GM18951 (cell line): ENCODE results near the gene CTSV.
"Not testable (repeated sequence)": the region's sequence is repeated elsewhere in the genome, so short reads cannot be mapped to it uniquely, and the experiment has no call there.

ENCODE experiments used
- POLR2A ChIP-seq: IDR thresholded peaks from 4 replicates; pipeline ENCODE4 v1.6.1; 2011; ENCODE audit warnings: mild to moderate bottlenecking; ENCODE audit not compliant: insufficient read length, insufficient read depth; ENCODE audit errors: extremely low read depth
- in situ Hi-C: fragments of 300-500 bp; cut with MboI; formaldehyde crosslinking; loops from one replicate; pipeline ENCODE4 v1.12.0; 2022; ENCODE audit warnings: low sequenced_read_pairs, mixed read lengths, inconsistent platforms; ENCODE audit not compliant: unreplicated experiment

Gene CTSV

DNA sequence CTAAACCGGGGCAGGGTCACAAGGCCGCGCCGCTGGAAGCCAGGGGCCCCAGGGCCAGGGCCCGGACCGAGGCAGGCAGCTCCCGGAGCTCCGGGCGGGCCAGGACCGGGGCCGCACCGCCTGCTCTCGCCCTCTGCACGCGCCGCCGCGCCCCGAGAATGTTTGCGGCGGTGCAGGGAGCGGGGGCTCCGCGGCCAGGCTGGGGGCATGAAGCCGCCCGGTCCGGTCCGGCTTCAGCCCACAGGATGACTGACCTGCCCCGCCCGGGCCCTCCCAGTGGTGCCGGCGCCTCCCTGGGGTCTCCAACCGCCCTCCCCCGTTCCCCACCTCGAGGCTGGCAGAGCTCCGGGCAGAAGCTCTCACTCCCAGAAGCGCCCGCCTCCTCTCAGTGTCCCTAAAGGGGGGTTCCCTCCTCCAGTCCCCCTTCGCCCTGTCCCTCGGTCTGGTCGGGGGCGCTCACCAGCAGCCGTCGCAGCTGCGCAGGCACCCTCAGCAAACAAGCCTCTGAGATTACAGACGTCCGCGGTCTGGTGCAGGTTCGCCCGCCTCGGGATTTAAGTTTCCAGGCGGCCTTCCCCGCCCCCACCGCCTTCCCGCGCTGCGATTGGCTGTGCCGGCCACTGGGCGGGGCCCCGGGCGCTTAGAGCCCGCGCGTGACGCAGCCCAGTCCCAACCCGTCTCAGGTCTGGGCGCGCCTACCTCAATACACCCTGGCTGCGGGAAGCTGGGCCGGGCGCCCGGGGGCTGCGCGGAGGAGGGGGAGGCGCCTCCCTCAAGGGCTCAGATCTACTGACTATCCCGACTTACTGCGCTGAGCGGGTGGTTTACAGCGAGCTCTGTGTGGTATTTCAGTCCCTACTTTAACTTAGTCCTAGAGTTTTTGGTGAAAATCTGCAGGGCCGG lies at the start of gene CTSV:
CTSV (minus strand) TSS at position 532 of the 903 bp plus-strand sequence. CDS start 1,099 bp downstream, outside the sequence.
- in situ Hi-C loops = no loop called here
- no peak for TF ChIP-seq POLR2A

DNA sequence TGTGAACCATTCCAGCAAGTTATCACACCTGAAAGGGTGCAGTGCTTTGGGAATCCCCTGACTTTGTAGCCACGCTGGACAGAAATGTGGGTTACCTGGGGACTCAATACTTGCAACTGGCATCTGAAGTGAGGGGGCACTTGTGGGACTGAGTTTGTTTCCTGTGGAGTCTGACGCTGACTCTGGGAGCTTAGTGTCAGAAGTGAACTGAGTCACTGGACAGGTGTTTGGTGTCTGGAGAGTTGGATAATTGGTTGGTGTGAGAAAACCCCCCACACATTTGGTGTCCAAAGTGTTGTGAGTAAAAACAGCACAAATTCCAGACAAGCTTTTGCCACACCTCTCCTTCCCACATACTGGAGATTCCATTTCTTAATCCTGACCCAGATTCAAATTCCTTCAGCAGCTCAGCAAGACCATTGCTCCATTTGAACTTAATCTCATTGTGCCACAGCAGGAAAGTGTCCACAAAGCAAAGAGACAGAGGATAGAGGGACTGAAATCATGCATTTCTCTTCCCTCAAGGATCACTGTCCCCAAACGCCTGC lies 48.8 kb upstream of the CTSV start:
- in situ Hi-C loops = not testable (repeated sequence)

DNA sequence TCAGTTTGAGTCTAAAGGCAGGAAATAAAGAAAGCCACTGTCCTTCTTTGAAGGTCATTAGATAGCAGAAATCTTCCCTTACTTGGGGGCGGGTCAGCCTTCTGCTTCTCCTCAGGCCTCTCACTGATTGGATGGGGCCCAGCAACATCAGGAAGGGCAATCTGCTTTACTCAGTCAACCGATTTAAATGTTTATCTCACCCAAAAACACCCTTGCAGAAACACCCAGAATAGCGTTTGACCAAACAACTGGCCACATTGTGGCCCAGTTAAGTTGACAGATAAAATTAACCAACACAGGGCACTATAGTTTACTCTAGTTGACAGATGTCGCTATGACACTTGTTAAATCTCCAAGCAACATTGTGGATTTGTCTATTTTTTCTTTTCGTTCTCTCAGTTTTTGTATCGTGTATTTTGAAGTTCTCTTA lies 45.6 kb upstream of the CTSV start:
- in situ Hi-C loops = not testable (repeated sequence)

DNA sequence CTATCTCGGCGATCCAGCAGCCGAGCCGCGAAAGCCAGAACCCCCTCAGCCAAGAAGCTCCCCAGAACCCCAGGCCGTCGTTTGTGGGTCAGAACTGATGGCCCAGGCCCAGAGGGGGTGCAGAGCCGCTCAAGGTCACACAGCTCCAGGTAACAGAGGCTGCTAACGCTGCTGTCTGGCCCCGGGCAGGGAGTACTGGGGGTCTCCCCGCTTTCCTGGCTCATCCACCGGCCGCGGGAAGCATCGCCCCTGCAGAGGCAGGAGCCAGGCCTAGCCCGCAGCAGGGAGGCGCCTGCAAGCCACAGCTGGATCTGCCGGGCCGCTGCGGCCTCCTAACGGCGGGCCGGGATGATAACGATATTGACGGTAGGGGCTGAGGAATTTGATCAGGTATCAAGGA lies 39.4 kb upstream of the CTSV start:
- in situ Hi-C loops = no loop called here
- no peak for TF ChIP-seq POLR2A

DNA sequence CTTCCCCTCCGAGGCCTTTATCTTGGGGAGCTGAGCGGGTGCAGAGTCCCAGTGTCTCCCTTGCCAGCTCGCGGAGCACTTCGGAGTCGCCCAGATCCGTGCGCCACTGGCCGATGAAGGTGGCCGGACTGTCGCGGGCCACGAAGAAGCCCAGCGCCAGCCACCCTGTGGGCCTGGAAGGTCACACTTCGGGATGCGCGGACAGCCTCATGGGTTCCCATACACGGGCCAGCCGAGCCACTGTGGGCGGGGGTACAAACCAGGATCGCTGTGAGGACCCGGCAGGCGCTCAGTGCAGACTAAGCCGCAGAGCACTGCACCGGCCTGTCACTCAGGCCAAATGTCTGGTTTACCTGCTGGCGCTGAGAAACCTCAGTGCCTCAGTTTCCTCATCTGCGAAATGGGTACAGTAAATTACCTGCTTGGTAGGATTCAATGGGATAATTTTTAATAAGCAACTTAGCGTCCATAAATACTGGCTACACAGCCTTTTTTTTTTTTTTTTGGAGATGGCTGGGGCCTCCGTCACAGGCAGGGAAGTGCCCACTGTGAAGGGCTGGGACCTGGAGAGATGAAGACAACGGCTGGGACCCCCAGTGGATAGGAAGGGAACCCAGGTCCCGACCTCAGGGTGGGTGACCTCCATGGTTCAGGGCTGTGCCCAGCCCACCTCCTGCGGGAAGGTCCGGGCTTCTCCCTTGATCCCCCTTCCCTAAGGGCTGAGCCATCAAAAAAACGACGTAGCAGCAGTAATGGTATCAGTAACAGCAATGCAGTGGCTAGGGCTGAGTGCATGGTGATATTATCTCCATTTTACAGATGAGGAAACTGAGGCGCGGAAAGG lies 38.7 kb upstream of the CTSV start:
- TF ChIP-seq POLR2A = no peak
- in situ Hi-C loops = no loop called here

DNA sequence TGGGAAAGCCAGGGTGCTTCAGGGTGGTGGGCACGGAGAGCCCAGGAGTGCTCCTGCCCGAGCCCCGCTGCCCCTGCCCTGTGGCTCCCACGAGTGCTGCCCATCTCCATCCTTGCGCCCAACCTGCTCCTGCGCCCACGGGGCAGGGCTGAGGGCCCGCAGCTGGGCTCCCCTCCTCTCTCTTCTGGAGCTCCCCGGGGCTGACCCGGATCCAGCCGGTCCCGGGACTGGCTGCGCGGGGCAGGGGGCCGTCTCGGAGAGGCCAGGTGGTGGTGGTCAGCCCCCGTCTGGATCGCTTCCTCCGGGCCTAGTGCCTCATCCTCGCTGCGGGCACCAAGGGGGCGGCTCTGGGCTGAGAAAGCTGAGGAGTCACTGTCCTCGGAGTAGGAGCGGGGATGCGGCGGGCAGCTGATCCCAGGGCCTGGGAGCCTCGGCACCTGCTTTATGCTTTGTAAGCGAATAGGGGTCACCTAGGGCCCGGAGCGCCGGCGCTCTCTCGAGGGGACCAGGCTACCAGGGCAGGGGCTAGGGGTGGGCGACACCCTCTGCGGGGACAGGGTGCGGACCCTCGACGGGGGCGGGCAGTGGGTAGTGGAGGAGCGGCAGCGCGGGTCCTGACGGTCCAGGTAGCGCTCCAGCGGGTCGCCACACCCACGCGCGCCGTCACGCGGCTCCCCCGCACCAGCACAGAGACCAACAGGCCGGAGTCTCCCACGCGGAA lies 37.9 kb upstream of the CTSV start:
- in situ Hi-C loops = not testable (repeated sequence)

DNA sequence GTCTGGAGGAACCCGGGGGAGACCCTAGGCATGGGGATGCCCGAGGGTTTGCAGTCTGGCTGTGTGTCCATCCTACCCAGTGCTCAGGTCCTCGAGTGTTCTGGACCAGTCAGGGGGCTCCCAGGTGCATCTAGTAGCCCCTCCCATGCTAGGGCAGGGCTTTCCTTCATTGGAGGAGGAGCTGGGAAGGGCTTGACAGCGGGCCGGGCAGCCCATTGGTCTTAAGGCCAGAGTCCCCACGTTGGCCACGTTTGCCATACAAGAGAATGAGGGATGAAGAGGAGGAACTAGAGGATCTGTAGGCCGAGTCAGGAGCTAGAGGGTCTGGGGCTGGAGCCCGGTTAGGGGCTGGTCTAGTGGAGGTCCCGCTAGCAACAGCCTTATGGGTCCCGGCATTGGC lies 37.3 kb upstream of the CTSV start:
- TF ChIP-seq POLR2A = no peak

DNA sequence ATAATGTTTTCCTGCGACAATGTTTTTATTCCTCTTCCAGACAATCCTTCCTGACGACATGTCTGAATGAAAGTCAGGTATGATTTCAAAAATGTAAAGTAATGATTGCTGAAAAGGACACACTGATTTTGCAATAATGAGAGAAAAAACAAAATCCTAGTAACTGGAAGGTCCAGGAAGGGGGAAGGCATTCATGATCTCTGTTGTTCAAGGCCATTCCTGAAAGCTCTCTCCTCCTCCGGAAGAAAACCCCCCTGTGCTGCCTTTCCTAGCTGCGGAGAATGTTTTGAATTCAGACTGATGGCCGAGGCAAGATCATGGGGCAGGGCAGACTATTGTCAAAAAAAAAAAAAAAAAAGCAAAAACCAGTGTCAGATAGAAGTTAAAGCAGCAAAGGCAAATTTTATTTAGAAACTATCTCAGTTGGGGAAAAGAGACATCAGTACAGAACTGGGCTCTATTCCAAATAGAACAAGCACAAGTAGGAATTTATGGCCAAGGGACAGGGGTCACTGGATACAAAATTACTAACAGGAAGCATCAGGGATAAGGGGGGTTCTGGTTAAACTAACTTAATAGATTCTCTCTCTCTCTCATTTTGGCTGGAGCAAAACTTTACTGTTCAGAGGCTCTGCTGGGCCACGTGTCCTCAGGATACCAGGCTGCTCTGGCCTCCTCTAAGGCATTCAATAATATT lies 36.5 kb upstream of the CTSV start:
- in situ Hi-C loops = no loop called here
- TF ChIP-seq POLR2A = no peak

More for the DNA sequence above, 37.3 kb upstream of the CTSV start:
- in situ Hi-C loops = no loop called here

DNA sequence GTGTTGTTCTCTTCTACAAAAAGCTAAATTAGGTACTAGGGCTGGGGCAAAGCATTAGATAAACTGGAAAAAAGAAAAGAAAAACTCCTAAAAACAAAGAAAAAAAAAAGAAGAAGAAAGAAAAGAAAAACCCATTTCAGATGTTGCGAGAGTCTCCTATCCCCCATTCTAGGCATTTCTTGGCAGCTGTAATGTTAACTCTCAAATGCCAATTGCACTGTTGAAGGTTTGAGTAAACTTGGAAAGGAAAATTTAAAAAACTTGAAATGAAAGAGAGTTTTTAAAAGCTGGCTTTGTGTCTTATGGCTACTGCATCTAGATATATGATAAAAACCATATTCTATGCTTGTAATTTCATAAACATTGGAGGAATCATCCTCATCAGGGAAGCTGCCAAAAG lies 34.6 kb upstream of the CTSV start:
- in situ Hi-C loops = no loop called here
- no peak for TF ChIP-seq POLR2A

DNA sequence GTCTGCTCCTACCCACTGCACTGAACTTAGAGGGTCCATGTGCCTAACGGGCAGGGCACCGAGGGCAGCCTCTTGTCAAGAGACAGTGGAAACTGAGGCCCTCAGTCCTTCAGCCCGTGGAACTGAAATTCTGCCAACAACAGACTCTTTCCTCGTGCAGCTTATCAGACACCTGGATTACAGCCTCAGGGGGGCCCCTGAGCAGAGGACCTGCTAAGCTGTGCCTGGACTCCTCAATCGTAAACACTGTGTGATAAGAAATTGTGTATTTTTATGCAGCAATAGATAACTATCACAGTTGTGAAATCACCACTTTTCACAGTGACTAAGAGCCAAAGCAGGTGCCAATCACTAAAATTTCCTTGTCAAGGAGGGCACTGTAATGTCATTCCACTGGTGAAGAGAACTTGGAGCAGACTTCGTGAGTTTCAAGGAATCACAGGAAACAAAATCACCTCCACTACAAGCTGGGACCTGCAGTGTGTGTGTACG lies 33.4 kb upstream of the CTSV start:
- no peak for TF ChIP-seq POLR2A
- in situ Hi-C loops = no loop called here

DNA sequence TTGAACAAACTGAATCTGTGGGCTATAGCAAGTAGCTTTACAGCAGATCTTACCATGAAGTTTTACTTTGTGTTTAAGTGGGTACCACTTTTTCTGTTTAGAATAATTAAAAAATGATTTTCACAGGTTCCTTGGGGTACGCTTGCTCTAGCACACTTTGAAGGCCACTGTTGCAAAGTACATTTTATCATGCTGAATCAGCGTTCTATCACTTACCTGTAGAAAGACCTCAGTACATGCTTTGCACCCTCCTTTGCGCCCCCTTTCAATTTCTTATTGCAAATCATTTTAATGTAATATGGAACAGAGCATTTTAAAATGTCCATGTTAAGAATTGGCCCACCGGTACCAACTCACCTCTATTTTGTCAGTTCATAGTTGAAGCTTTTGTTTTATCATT lies 31.4 kb upstream of the CTSV start:
- in situ Hi-C loops = not testable (repeated sequence)

DNA sequence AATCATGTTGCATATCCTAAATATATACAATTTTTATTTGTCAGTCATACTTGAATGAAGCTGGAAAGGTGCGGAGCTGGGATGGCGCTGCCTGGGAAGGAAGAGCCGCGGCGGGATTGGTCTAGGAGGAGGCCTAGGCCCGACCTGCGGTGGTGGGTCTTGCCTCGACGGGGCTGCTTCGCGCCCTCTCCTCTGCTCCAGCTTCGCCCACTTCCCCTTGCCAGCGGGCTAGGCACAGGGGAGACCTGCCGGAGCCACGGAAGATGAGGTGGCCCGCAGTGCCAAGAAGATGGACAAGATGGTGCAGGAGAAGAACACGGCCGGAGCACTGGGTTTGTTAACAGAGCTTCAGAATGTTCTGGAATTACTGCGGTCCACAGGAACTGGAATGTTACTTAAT lies 28.5 kb upstream of the CTSV start:
- in situ Hi-C loops = no loop called here
- TF ChIP-seq POLR2A = no peak

DNA sequence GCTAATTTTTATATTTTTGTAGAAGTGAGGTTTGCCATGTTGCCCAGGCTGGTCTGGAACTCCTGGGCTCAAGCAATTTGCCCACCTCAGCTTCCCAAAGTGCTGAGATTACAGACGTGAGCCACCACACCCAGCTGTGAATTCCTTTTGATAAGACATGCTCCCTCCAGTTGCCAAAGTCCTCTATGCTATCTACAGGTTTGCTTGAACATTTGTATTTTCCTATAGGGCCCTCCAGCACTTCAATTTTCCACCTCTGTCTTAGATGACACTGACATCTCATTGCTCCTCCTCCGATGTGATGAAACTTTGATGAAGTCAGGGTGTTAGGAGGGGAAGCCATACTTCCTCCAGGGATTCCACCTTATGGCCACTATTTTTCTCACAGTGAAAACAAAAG lies 25.2 kb upstream of the CTSV start:
- no peak for TF ChIP-seq POLR2A
- in situ Hi-C loops = no loop called here

DNA sequence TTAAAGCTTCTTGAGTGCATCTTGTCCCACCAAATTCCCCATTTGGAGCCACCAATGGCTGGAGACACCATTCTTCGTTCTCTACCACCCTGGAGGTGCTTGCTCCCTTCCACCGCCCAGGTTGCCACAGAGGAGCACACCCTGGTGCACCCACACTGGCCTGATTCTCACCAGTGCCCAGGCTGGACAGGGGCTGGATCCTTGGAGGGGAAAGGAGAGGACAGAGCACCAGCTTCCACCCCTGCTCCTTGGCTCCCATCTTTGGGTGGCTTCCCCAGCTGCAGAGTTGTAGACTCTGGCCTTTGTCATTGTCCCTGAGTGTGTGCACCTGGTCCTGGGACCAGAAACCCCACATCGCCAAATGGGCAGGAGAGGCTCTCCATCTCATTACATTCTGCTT lies 21.9 kb upstream of the CTSV start:
- TF ChIP-seq POLR2A = no peak

More for the DNA sequence above, 21.9 kb upstream of the CTSV start:
- in situ Hi-C loops = no loop called here
